KBM-7 (cell line): ENCODE results near the gene CD274.
"Not testable (repeated sequence)": the region's sequence is repeated elsewhere in the genome, so short reads cannot be mapped to it uniquely, and the experiment has no call there.

Source experiments
- DNase-seq: peaks from one replicate; pipeline ENCODE4 v3.0.0-alpha.2; 2015
- in situ Hi-C: fragments of 300-500 bp; cut with MboI; formaldehyde crosslinking; loops from 2 replicates; pipeline ENCODE4 v1.14.3; 2020; ENCODE audit warnings: low sequenced_read_pairs, low pct_unique_long_range_greater_than_20kb, mixed read lengths

The CD274 gene

GRCh38 chr9:5453673-5454072 lies 3.3 kb downstream of the CD274 start:
- no peak for DNase-seq
- in situ Hi-C loops, result no loop called here

- no peak for DNase-seq
- in situ Hi-C loops, result no loop called here
These were observed 4.8 kb downstream of the CD274 start for GRCh38 chr9:5455181-5455580.

GRCh38 chr9:5459289-5459829 lies 9.0 kb downstream of the CD274 start:
- no peak for DNase-seq
- in situ Hi-C loops, result no loop called here

GRCh38 chr9:5460157-5460556 lies 9.8 kb downstream of the CD274 start:
- in situ Hi-C loops, result no loop called here
- no peak for DNase-seq

GRCh38 chr9:5464831-5465330 lies 14.5 kb downstream of the CD274 start:
- DNase-seq, in situ Hi-C loops: not testable (repeated sequence)

GRCh38 chr9:5466005-5466404 lies 15.7 kb downstream of the CD274 start:
- no peak for DNase-seq
- in situ Hi-C loops, result no loop called here

GRCh38 chr9:5466766-5467165 lies 16.4 kb downstream of the CD274 start:
- no peak for DNase-seq
- in situ Hi-C loops, result no loop called here

GRCh38 chr9:5468850-5469249 lies 18.5 kb downstream of the CD274 start:
- no peak for DNase-seq
- in situ Hi-C loops, result no loop called here

GRCh38 chr9:5470122-5470521 lies 19.8 kb downstream of the CD274 start:
- no peak for DNase-seq
- in situ Hi-C loops, result no loop called here

- no peak for DNase-seq
- in situ Hi-C loops, result no loop called here
These were observed 20.5 kb downstream of the CD274 start for GRCh38 chr9:5470816-5471215.

- in situ Hi-C loops, DNase-seq: not testable (repeated sequence)
These were observed 25.3 kb downstream of the CD274 start for GRCh38 chr9:5475611-5476010.

- DNase-seq, result no peak
- in situ Hi-C loops, result no loop called here
These were observed 27.9 kb downstream of the CD274 start for GRCh38 chr9:5478206-5478605.

- in situ Hi-C loops, result no loop called here
- no peak for DNase-seq
These were observed 29.8 kb downstream of the CD274 start for GRCh38 chr9:5479994-5480694.

- DNase-seq, result no peak
- in situ Hi-C loops, result no loop called here
These were observed 30.6 kb downstream of the CD274 start for GRCh38 chr9:5480919-5481318.

GRCh38 chr9:5481322-5482040 lies 31.1 kb downstream of the CD274 start:
- in situ Hi-C loops, result no loop called here
- peak; percentile 13 for DNase-seq

- no peak for DNase-seq
- in situ Hi-C loops, result no loop called here
These were observed 31.9 kb downstream of the CD274 start for GRCh38 chr9:5482194-5482593.

- DNase-seq, result no peak
- in situ Hi-C loops, result no loop called here
These were observed 33.0 kb downstream of the CD274 start for GRCh38 chr9:5483306-5483705.

- in situ Hi-C loops, result no loop called here
- DNase-seq, result no peak
These were observed 35.2 kb downstream of the CD274 start for GRCh38 chr9:5485378-5486085.

GRCh38 chr9:5486988-5487387 lies 36.6 kb downstream of the CD274 start:
- in situ Hi-C loops, result no loop called here
- no peak for DNase-seq
